Liver (tissue), 9 donors: Measurements from ENCODE around the gene MUC2. TPM values are rescaled to one million over a fixed set of nuclear protein-coding genes. Genes with fewer than 3 reads are reported as not detected.

ENCODE experiments used
- DNase-seq: peaks from one replicate; pipeline ENCODE4 v3.0.0-alpha.2; 2017; ENCODE audit warnings: low spot score
- H3K27ac ChIP-seq, 2 donors: one replicate each; pipeline ENCODE4 v1.7.0; 2013; ENCODE audit warnings: inconsistent platforms in 2 of 2, low read length in 2 of 2, control low read depth in 1 of 2, low read depth in 1 of 2, mild to moderate bottlenecking in 1 of 2
- H3K27me3 ChIP-seq, 4 donors: one replicate each; pipeline versions ENCODE4 v1.6.1 to v1.7.0; 2013; ENCODE audit warnings: low read length in 3 of 4, inconsistent platforms in 1 of 4, mild to moderate bottlenecking in 1 of 4, moderate library complexity in 1 of 4; ENCODE audit not compliant: control insufficient read depth in 4 of 4, insufficient read depth in 4 of 4
- H3K36me3 ChIP-seq, 4 donors: one replicate each; pipeline versions ENCODE4 v1.6.1 to v1.7.0; 2013; ENCODE audit warnings: low read length in 3 of 4, mild to moderate bottlenecking in 3 of 4, low read depth in 1 of 4, moderate library complexity in 1 of 4; ENCODE audit not compliant: control insufficient read depth in 4 of 4, insufficient read depth in 3 of 4
- H3K4me1 ChIP-seq, 4 donors: one replicate each; pipeline versions ENCODE4 v1.6.1 to v1.7.0; 2013; ENCODE audit warnings: low read length in 3 of 4, mild to moderate bottlenecking in 3 of 4, moderate library complexity in 1 of 4; ENCODE audit not compliant: control insufficient read depth in 4 of 4, insufficient read depth in 4 of 4
- H3K4me3 ChIP-seq, 3 donors: one replicate each; pipeline versions ENCODE4 v1.6.1 to v1.7.0; 2013; ENCODE audit warnings: low read length in 3 of 3, control low read depth in 1 of 3, low read depth in 1 of 3, mild to moderate bottlenecking in 1 of 3
- H3K9ac ChIP-seq, 2 donors: one replicate each; pipeline ENCODE4 v1.7.0; 2013; ENCODE audit warnings: low read length in 2 of 2, mild to moderate bottlenecking in 2 of 2, moderate library complexity in 2 of 2, control low read depth in 1 of 2, low read depth in 1 of 2
- H3K9me3 ChIP-seq, 4 donors: one replicate each; pipeline versions ENCODE4 v1.6.1 to v1.7.0; 2013; ENCODE audit warnings: low read length in 3 of 4; ENCODE audit not compliant: control insufficient read depth in 4 of 4
- ATF3 ChIP-seq: IDR thresholded peaks from 2 replicates; pipeline ENCODE4 v1.6.1; 2016; ENCODE audit warnings: antibody characterized with exemption
- CTCF ChIP-seq: fragments of 150-350 bp; IDR thresholded peaks from 2 replicates; pipeline ENCODE4 v1.5.1; 2017; ENCODE audit warnings: improper control_type of control experiment, low read depth, low read length; ENCODE audit not compliant: missing input control
- EGR1 ChIP-seq, 2 donors: IDR thresholded peaks; 2 replicates each; pipeline ENCODE4 v1.6.1; 2016 to 2018; ENCODE audit warnings: antibody characterized with exemption in 2 of 2, low read depth in 2 of 2
- FOXA1 ChIP-seq: IDR thresholded peaks from 2 replicates; pipeline ENCODE4 v1.6.1; 2016; ENCODE audit warnings: antibody characterized with exemption
- FOXA2 ChIP-seq: IDR thresholded peaks from 2 replicates; pipeline ENCODE4 v1.6.1; 2016; ENCODE audit warnings: antibody characterized with exemption
- GABPA ChIP-seq, 2 donors: IDR thresholded peaks in 1 of 2; conservative IDR thresholded peaks in 1 of 2; 2 replicates each; pipeline ENCODE4 v1.6.1; 2016; ENCODE audit warnings: antibody characterized with exemption in 2 of 2, mild to moderate bottlenecking in 1 of 2, moderate library complexity in 1 of 2
- HNF4A ChIP-seq, 2 donors: conservative IDR thresholded peaks; 2 replicates each; pipeline ENCODE4 v1.6.1; 2016; ENCODE audit warnings: antibody characterized with exemption in 2 of 2, mild to moderate bottlenecking in 2 of 2
- HNF4G ChIP-seq: IDR thresholded peaks from 2 replicates; pipeline ENCODE4 v1.6.1; 2016; ENCODE audit warnings: antibody characterized with exemption
- JUND ChIP-seq, 2 donors: IDR thresholded peaks; 2 replicates each; pipeline ENCODE4 v1.6.1; 2016; ENCODE audit warnings: antibody characterized with exemption in 2 of 2
- MAX ChIP-seq: IDR thresholded peaks from 2 replicates; pipeline ENCODE4 v1.6.1; 2016; ENCODE audit warnings: antibody characterized with exemption
- NR2F2 ChIP-seq: IDR thresholded peaks from 2 replicates; pipeline ENCODE4 v1.6.1; 2016; ENCODE audit warnings: antibody characterized with exemption
- RAD21 ChIP-seq, 2 donors: IDR thresholded peaks; 2 replicates each; pipeline ENCODE4 v1.6.1; 2016; ENCODE audit warnings: antibody characterized with exemption in 2 of 2, mild to moderate bottlenecking in 2 of 2
- REST ChIP-seq: IDR thresholded peaks from 2 replicates; pipeline ENCODE4 v1.6.1; 2016; ENCODE audit warnings: antibody characterized with exemption, mild to moderate bottlenecking
- RXRA ChIP-seq, 2 donors: IDR thresholded peaks; 2 replicates each; pipeline ENCODE4 v1.6.1; 2017 to 2018; ENCODE audit warnings: antibody characterized with exemption in 2 of 2, mild to moderate bottlenecking in 1 of 2
- SP1 ChIP-seq: IDR thresholded peaks from 2 replicates; pipeline ENCODE4 v1.6.1; 2018; ENCODE audit warnings: antibody characterized with exemption, mild to moderate bottlenecking
- TAF1 ChIP-seq: conservative IDR thresholded peaks from 2 replicates; pipeline ENCODE4 v1.6.1; 2016; ENCODE audit warnings: antibody characterized with exemption, mild to moderate bottlenecking
- YY1 ChIP-seq: IDR thresholded peaks from 2 replicates; pipeline ENCODE4 v1.6.1; 2016; ENCODE audit warnings: antibody characterized with exemption, mild to moderate bottlenecking
- ZBTB33 ChIP-seq: IDR thresholded peaks from 2 replicates; pipeline ENCODE4 v1.6.1; 2016; ENCODE audit warnings: antibody characterized with exemption
- WGBS: extraction: QIAGEN DNeasy Blood & Tissue Kit; methylation state at CpG from one replicate; pipeline ENCODE4 v1.1.7; 2013; 5-methylcytosine and 5-hydroxymethylcytosine counted together
- polyA plus RNA-seq, 2 donors: library from polyadenylated mRNA; stranded (reverse) in 1 of 2; unstranded in 1 of 2; fragments of 200-250 nt in 1 of 2; fragments of >200 nt in 1 of 2; fragmentation: Nextera tagmentation in 1 of 2; extraction: Ambion mirVana in 1 of 2; gene quantifications; one replicate each; pipeline versions ENCODE4 v1.2.1 to v1.2.3, GENCODE V29; 2013 to 2015
- total RNA-seq, 2 donors: library from RNA; depleted of rRNA; stranded (reverse); fragments of >200 nt; gene quantifications; one replicate each; pipeline ENCODE4 v1.2.3, GENCODE V29; 2014
- donor health status: healthy.
- donor health status: healthy.
- donor health status: healthy.
- donor health status: healthy.
- donor health status: healthy.

Gene MUC2
- total and polyA plus RNA-seq, 4 donors = under 0.01 TPM; not detected in 3

- Histone ChIP-seq H3K36me3 (no peaks in the 10 kb centered on the region), H3K4me3 (no peak overlapping the region), H3K9ac (no peak overlapping the region), H3K4me1 (no peaks in the 10 kb centered on the region), H3K27ac (no peak overlapping the region), H3K9me3 (no peaks in the 10 kb centered on the region), H3K27me3 (peaks cover 0 to 5% (median 0%) of the 10 kb centered on the region in 4 donors)
- no peak for TF ChIP-seq SP1
- no peak for TF ChIP-seq HNF4G
- no peak for TF ChIP-seq GABPA (IDR thresholded peaks at IDR 0.05 in 1 of 2, conservative IDR thresholded peaks at IDR 0.05 in 1 of 2)
- no peak for TF ChIP-seq ATF3
- TF ChIP-seq FOXA1 = no peak
- TF ChIP-seq RAD21 (IDR thresholded peaks at IDR 0.05) = no peak
- TF ChIP-seq TAF1 = no peak
- no peak for TF ChIP-seq HNF4A (conservative IDR thresholded peaks at IDR 0.05)
- no peak for TF ChIP-seq EGR1 (IDR thresholded peaks at IDR 0.05; ENCODE audit: low read depth in 2 of 2)
- no peak for TF ChIP-seq RXRA (IDR thresholded peaks at IDR 0.05)
- no peak for TF ChIP-seq NR2F2
- no peak for TF ChIP-seq REST
- TF ChIP-seq FOXA2 = no peak
- no peak for TF ChIP-seq JUND (IDR thresholded peaks at IDR 0.05)
- no peak for TF ChIP-seq CTCF
- TF ChIP-seq MAX = no peak
- TF ChIP-seq ZBTB33 = no peak
- TF ChIP-seq YY1 = no peak
- WGBS = 63% methylated on average over 22 of the region's 22 CpGs
- no peak for DNase-seq
These were observed 27.0 kb upstream of the MUC2 start for GRCh38 chr11:1047595-1048156.
